ENCODE measurements around the gene XYLT1. TPM values are rescaled to one million over a fixed set of nuclear protein-coding genes. Genes with fewer than 3 reads are reported as not detected.
"Not testable (repeated sequence)": the region's sequence is repeated elsewhere in the genome, so short reads cannot be mapped to it uniquely, and the experiment has no call there.

The XYLT1 gene
- total RNA-seq, 2 donors from 2014 or later: 15.0 to 18.3 TPM

DNA sequence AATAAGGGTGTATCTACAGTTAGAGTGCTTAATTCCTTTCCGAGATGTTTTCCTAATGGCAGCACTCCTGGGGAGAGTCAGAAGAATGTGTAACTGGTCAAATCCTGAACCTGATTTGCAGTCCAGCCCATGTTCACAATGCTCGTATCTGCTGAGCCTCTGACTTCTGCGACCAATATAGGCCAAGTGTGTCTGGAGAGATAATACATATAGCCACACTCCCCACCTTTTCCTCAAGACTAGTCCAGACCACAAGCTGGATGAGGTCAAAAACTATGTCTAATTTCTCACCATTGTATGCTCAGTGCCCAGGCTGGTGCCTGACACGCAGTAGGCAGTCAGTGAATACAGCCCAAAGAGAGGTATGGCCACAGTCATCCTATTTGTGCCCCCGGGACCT is 58.0 kb downstream of the XYLT1 start:
- Histone ChIP-seq H3K36me3 (no peaks in the 10 kb centered on the region), H3K9ac (ENCODE audit: low read depth in 2 of 2, low read length in 2 of 2) (no peak overlapping the region), H3K27ac (no peak overlapping the region), H3K4me1 (no peaks in the 10 kb centered on the region), H3K27me3 (no peaks in the 10 kb centered on the region), H3K4me3 (no peak overlapping the region), H3K9me3 (no peaks in the 10 kb centered on the region)
- TF ChIP-seq, protein P1, sequence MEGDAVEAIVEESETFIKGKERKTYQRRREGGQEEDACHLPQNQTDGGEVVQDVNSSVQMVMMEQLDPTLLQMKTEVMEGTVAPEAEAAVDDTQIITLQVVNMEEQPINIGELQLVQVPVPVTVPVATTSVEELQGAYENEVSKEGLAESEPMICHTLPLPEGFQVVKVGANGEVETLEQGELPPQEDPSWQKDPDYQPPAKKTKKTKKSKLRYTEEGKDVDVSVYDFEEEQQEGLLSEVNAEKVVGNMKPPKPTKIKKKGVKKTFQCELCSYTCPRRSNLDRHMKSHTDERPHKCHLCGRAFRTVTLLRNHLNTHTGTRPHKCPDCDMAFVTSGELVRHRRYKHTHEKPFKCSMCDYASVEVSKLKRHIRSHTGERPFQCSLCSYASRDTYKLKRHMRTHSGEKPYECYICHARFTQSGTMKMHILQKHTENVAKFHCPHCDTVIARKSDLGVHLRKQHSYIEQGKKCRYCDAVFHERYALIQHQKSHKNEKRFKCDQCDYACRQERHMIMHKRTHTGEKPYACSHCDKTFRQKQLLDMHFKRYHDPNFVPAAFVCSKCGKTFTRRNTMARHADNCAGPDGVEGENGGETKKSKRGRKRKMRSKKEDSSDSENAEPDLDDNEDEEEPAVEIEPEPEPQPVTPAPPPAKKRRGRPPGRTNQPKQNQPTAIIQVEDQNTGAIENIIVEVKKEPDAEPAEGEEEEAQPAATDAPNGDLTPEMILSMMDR (IDR thresholded peaks at IDR 0.05): no peak
- intact Hi-C loops (cut with DNase I): no loop called here
- DNase-seq: no peak

GRCh38 chr16:17412221-17412620 is 58.5 kb downstream of the XYLT1 start:
- Histone ChIP-seq H3K4me1 (no peaks in the 10 kb centered on the region), H3K27me3 (no peaks in the 10 kb centered on the region), H3K9ac (ENCODE audit: low read depth in 2 of 2, low read length in 2 of 2) (no peak overlapping the region), H3K36me3 (no peaks in the 10 kb centered on the region), H3K4me3 (no peak overlapping the region), H3K27ac (no peak overlapping the region), H3K9me3 (no peaks in the 10 kb centered on the region)
- TF ChIP-seq, protein P1 (IDR thresholded peaks at IDR 0.05): no peak
- intact Hi-C loops (cut with DNase I): no loop called here
- no peak for DNase-seq

GRCh38 chr16:17411263-17411662 is 59.5 kb downstream of the XYLT1 start:
- intact Hi-C loops (cut with DNase I): no loop called here
- DNase-seq: no peak
- no peaks in the 10 kb centered on the region for H3K4me1 ChIP-seq
- no peaks in the 10 kb centered on the region for H3K27me3 ChIP-seq
- no peak overlapping the region for H3K4me3 ChIP-seq
- H3K9ac ChIP-seq (ENCODE audit: low read depth in 2 of 2, low read length in 2 of 2): no peak overlapping the region
- H3K27ac ChIP-seq: no peak overlapping the region
- no peaks in the 10 kb centered on the region for H3K36me3 ChIP-seq
- TF ChIP-seq, protein P1 (IDR thresholded peaks at IDR 0.05): no peak
- no peaks in the 10 kb centered on the region for H3K9me3 ChIP-seq

DNA sequence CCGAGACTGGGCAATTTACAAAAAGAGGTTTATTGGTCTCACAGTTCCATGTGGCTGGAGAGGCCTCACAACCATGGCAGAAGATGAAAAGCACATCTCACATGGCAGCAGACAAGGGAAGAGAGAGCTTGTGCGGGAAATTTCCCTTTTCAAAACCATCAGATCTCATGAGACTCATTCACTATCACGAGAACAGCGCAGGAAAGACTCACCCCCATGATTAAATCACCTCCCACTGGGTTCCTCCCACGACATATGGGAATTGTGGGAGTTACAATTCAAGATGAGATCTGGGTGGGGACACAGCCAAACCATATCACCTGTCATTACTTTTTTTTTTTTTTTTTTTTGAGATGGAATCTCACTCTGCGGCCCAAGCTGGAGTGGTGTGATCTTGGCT is 60.4 kb downstream of the XYLT1 start:
- H3K27ac ChIP-seq; H3K4me3 ChIP-seq; DNase-seq; H3K36me3 ChIP-seq; H3K4me1 ChIP-seq; H3K27me3 ChIP-seq; H3K9me3 ChIP-seq; H3K9ac ChIP-seq (ENCODE audit: low read depth in 2 of 2, low read length in 2 of 2); intact Hi-C loops (cut with DNase I): not testable (repeated sequence)

DNA sequence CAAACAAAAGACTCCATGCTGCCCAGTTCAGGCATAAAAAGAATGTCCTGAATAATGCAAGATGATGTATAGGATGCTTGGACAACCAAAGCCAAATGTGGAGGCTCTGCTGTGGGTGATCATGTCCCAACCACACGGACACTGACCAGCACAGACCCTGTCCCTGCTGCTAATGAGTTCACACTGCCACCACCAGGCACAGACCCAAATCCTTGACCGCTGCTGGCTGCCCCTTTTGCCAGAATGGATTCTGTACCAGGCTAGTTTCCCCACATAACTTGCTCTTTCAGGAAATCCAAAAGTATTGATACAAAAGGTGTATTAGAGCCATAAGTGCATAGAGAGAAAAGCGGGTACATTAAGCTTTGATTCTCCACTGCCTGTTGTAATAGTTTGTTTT is 60.9 kb downstream of the XYLT1 start:
- no peaks in the 10 kb centered on the region for H3K36me3 ChIP-seq
- TF ChIP-seq, protein P1 (IDR thresholded peaks at IDR 0.05): no peak
- no peaks in the 10 kb centered on the region for H3K27me3 ChIP-seq
- no peaks in the 10 kb centered on the region for H3K9me3 ChIP-seq
- no peak overlapping the region for H3K4me3 ChIP-seq
- no peaks in the 10 kb centered on the region for H3K4me1 ChIP-seq
- no peak overlapping the region for H3K27ac ChIP-seq
- H3K9ac ChIP-seq (ENCODE audit: low read depth in 2 of 2, low read length in 2 of 2): no peak overlapping the region
- intact Hi-C loops (cut with DNase I): no loop called here
- DNase-seq: no peak

DNA sequence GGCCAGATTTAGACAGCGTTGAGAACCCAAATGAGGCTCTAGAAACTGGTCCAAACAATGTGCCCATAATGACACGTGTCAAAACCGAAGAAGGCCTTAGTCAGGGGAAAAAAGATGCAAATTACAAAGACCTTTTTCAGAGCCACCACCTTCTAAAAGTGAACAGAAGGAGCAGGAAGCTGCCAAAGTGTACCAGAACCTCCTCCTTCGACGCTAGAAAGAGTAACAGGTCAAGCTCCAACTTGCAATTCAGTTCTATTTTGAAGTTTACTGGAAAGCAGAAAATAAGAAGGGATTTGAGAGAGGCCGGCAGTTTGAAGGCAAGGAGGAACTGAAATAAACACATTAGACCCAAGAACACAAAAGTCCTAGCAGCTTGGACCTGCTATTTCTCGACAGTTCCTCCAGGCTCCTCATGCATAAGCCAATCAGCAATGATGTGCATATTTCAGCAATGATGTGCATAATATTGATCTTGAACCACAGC is 61.8 kb downstream of the XYLT1 start:
- TF ChIP-seq, protein P1 (IDR thresholded peaks at IDR 0.05): no peak
- no peak overlapping the region for H3K4me3 ChIP-seq
- intact Hi-C loops (cut with DNase I): no loop called here
- H3K36me3 ChIP-seq: no peaks in the 10 kb centered on the region
- no peak overlapping the region for H3K9ac ChIP-seq (ENCODE audit: low read depth in 2 of 2, low read length in 2 of 2)
- H3K9me3 ChIP-seq: no peaks in the 10 kb centered on the region
- H3K4me1 ChIP-seq: no peaks in the 10 kb centered on the region
- no peak overlapping the region for H3K27ac ChIP-seq
- H3K27me3 ChIP-seq: no peaks in the 10 kb centered on the region
- DNase-seq: no peak
